K562 (cell line): ENCODE measurements around the gene ENTPD3. TPM values are rescaled to one million over a fixed set of nuclear protein-coding genes. Genes with fewer than 3 reads are reported as not detected.

Source experiments
- ARHGAP35 ChIP-seq: fragments of 450-650 bp; IDR thresholded peaks from 2 replicates; pipeline ENCODE4 v1.6.1; 2018; ENCODE audit not compliant: partially characterized antibody
- CAMTA2 ChIP-seq: fragments of 250-450 bp; sonication (Bioruptor Pico); conservative IDR thresholded peaks from 2 replicates; pipeline ENCODE4 v1.5.1; 2022
- CBFB ChIP-seq: sonication (generic); formaldehyde crosslinking; IDR thresholded peaks from 2 replicates; pipeline ENCODE4 v1.4.0; 2020; ENCODE audit warnings: mild to moderate bottlenecking, missing genetic modification reagents
- E2F6 ChIP-seq, 2 experiments: IDR thresholded peaks; 2 replicates each; pipeline ENCODE4 v1.6.1; 2011; ENCODE audit warnings: borderline replicate concordance in 1 of 2, control low read depth in 1 of 2, low read depth in 1 of 2, low read length in 1 of 2, mild to moderate bottlenecking in 1 of 2, mixed read lengths in 1 of 2, moderate library complexity in 1 of 2; ENCODE audit not compliant: insufficient read depth in 1 of 2, insufficient read length in 1 of 2, poor library complexity in 1 of 2, severe bottlenecking in 1 of 2; ENCODE audit errors: extremely low read depth in 1 of 2
- FOS ChIP-seq: IDR thresholded peaks from 3 replicates; pipeline ENCODE4 v1.6.1; 2011; ENCODE audit not compliant: insufficient read length; ENCODE audit errors: extremely low read depth
- HMGXB4 ChIP-seq: sonication (generic); formaldehyde crosslinking; IDR thresholded peaks from 2 replicates; pipeline ENCODE4 v1.8.1; 2023; ENCODE audit warnings: mild to moderate bottlenecking, missing genetic modification reagents
- KAT7 ChIP-seq: sonication (generic); formaldehyde crosslinking; IDR thresholded peaks from 2 replicates; pipeline ENCODE4 v1.8.0; 2022; ENCODE audit warnings: missing genetic modification reagents, mild to moderate bottlenecking, borderline replicate concordance
- KDM4B ChIP-seq, 2 experiments: fragments of 450-650 bp in 1 of 2; sonication (generic) in 1 of 2; IDR thresholded peaks; 2 replicates each; pipeline ENCODE4 v1.6.1; 2016 to 2017; ENCODE audit warnings: borderline replicate concordance in 2 of 2, antibody characterized with exemption in 1 of 2, low read depth in 1 of 2, mild to moderate bottlenecking in 1 of 2
- NCOA4 ChIP-seq: fragments of 450-650 bp; IDR thresholded peaks from 2 replicates; pipeline ENCODE4 v1.6.1; 2018; ENCODE audit warnings: mild to moderate bottlenecking; ENCODE audit not compliant: partially characterized antibody
- NR3C1 ChIP-seq: sonication (generic); formaldehyde crosslinking; IDR thresholded peaks from 2 replicates; pipeline ENCODE4 v1.8.1; 2022; ENCODE audit warnings: missing genetic modification reagents
- PATZ1 ChIP-seq: fragments of 250-450 bp; sonication (Bioruptor Pico); IDR thresholded peaks from 2 replicates; pipeline ENCODE4 v1.5.0; 2020; ENCODE audit warnings: mild to moderate bottlenecking, borderline replicate concordance
- PCBP1 ChIP-seq: fragments of 200-400 bp; formaldehyde crosslinking; IDR thresholded peaks from 2 replicates; pipeline ENCODE4 v1.6.1; 2018; ENCODE audit warnings: mild to moderate bottlenecking, low read depth, low read length; ENCODE audit not compliant: poor library complexity, severe bottlenecking
- PREB ChIP-seq: sonication (generic); formaldehyde crosslinking; IDR thresholded peaks from 2 replicates; pipeline ENCODE4 v1.8.1; 2023; ENCODE audit warnings: mild to moderate bottlenecking, missing genetic modification reagents
- RBFOX2 ChIP-seq: fragments of 200-400 bp; formaldehyde crosslinking; IDR thresholded peaks from 2 replicates; pipeline ENCODE4 v1.6.1; 2017; ENCODE audit warnings: low read depth, mild to moderate bottlenecking, low read length, moderate library complexity
- U2AF2 ChIP-seq: fragments of 200-400 bp; formaldehyde crosslinking; optimal IDR thresholded peaks from 2 replicates; pipeline ENCODE3; 2017; ENCODE audit warnings: low read depth, mild to moderate bottlenecking, low read length
- USF1 ChIP-seq: sonication (generic); formaldehyde crosslinking; IDR thresholded peaks from 2 replicates; pipeline ENCODE4 v1.9.0; 2022; ENCODE audit warnings: mild to moderate bottlenecking, missing genetic modification reagents
- ZNF75A ChIP-seq: fragments of 450-650 bp; formaldehyde crosslinking; IDR thresholded peaks from 2 replicates; pipeline ENCODE4 v1.4.0; 2020; ENCODE audit warnings: mild to moderate bottlenecking
- ZSCAN29 ChIP-seq: fragments of 450-650 bp; IDR thresholded peaks from 2 replicates; pipeline ENCODE4 v1.6.1; 2017
- polyA plus RNA-seq, 8 experiments: library from polyadenylated mRNA; depleted of rRNA in 4 of 8; stranded (reverse) in 5 of 8; unstranded in 3 of 8; fragments of >200 nt; fragmentation: Nextera tagmentation in 2 of 8; fragmentation: Illumina TruSeq in 1 of 8; extraction: Ambion mirVana in 2 of 8; extraction: Trizol in 1 of 8; gene quantifications; 2 replicates each; pipeline versions ENCODE4 v1.2.1 to v1.2.3, GENCODE V29; 2011 to 2014; ENCODE audit warnings: inconsistent platforms in 1 of 8, missing spikeins in 1 of 8
- total RNA-seq, 7 experiments: library from RNA; depleted of rRNA in 6 of 7; stranded (reverse); fragments of >200 nt in 6 of 7; fragmentation: Illumina TruSeq in 2 of 7; extraction: Trizol in 2 of 7; gene quantifications; 2 replicates each; pipeline versions ENCODE4 v1.2.1 to v1.2.3, GENCODE V29; 2011 to 2021; ENCODE audit warnings: low replicate concordance in 1 of 7

ENTPD3 gene
- total and polyA plus RNA-seq, 9 of the 15 experiments (the other 6 are each of a cell fraction or from before 2014, with no cell fraction given) = 0.23 to 2.1 (median 0.58) TPM

GRCh38 chr3:40452876-40453730, 66.1 kb downstream of the ENTPD3 start (continued):
- TF ChIP-seq E2F6 (IDR thresholded peaks at IDR 0.05; ENCODE audit: borderline replicate concordance in 1 of 2, extremely low read depth in 1 of 2, insufficient read depth in 1 of 2, insufficient read length in 1 of 2, low read depth in 1 of 2, low read length in 1 of 2, poor library complexity in 1 of 2, severe bottlenecking in 1 of 2) (peak in 1 of 2 experiments; percentile 91), CAMTA2 (CRISPR knock-in tag) (no peak), CBFB (peak; percentile 66; the same call in 1 of the 2 replicates), PCBP1 (no peak), USF1 (CRISPR knock-in tag) (peak; percentile 59), RBFOX2 (peak; percentile 89), KDM4B (IDR thresholded peaks at IDR 0.05; ENCODE audit: borderline replicate concordance in 2 of 2, low read depth in 1 of 2) (no peak), KAT7 (CRISPR knock-in tag) (peak; percentile 78; the same call in 1 of the 2 replicates), PATZ1 (CRISPR knock-in tag) (no peak), HMGXB4 (CRISPR knock-in tag) (no peak), NCOA4 (no peak), ZSCAN29 (no peak), U2AF2 (no peak), NR3C1 (CRISPR knock-in tag) (no peak), PREB (CRISPR knock-in tag) (peak; percentile 14; the same call in 1 of the 2 replicates), ZNF75A (CRISPR knock-in tag) (peak; percentile 61; the same call in 1 of the 2 replicates), FOS (peak; percentile 76), ARHGAP35 (no peak)
